Vagina (tissue), 2 donors: ENCODE data around the gene LONP2.

Source experiments
- CTCF ChIP-seq, 3 experiments: fragments of 450-650 bp in 2 of 3; fragments of 200-600 bp in 1 of 3; sonication (generic) in 1 of 3; IDR thresholded peaks; one replicate each; pipeline ENCODE4 v1.5.1; 2017 to 2019; ENCODE audit warnings: antibody characterized with exemption in 3 of 3, mild to moderate bottlenecking in 2 of 3, moderate library complexity in 2 of 3
- POLR2A ChIP-seq, 2 donors: fragments of 450-650 bp; IDR thresholded peaks; one replicate each; pipeline ENCODE4 v1.6.1; 2017; ENCODE audit warnings: antibody characterized with exemption in 2 of 2, mild to moderate bottlenecking in 2 of 2, moderate library complexity in 2 of 2

- no peak for TF ChIP-seq POLR2A (IDR thresholded peaks at IDR 0.05)
- TF ChIP-seq CTCF (IDR thresholded peaks at IDR 0.05): no peak
Observed at GRCh38 chr16:48392407-48392806, 148.3 kb downstream of the LONP2 start.
